GM19468 (cell line): Measurements from ENCODE around the gene SLC9A6.
A peak's percentile ranks its signal among the peaks of the same experiment; 100 is the strongest.

Experiments
- ATAC-seq: cut with Tn5 transposase; IDR thresholded peaks from one replicate; pipeline ENCODE4 v1.9.1; 2021; ENCODE audit warnings: mild to moderate bottlenecking, moderate library complexity, moderate number of reproducible peaks; ENCODE audit not compliant: unreplicated experiment; ENCODE audit errors: extremely low read depth

Gene SLC9A6

GRCh38 chrX:135985157-135985972, at the start of gene SLC9A6:
Gene SLC9A6 (plus strand): TSS chrX:135985435. CDS start chrX:135985659, 224 bp downstream.
- peak; percentile 84 for ATAC-seq

GRCh38 chrX:135944486-135944885, 40.7 kb upstream of the SLC9A6 start:
- no peak for ATAC-seq

- ATAC-seq: no peak
These were observed 33.9 kb upstream of the SLC9A6 start for GRCh38 chrX:135951291-135951690.

- ATAC-seq: no peak
These were observed 12.1 kb upstream of the SLC9A6 start for GRCh38 chrX:135973025-135973547.

GRCh38 chrX:135973548-135974278, 11.5 kb upstream of the SLC9A6 start, which contains the start of gene MMGT1:
Gene MMGT1 (minus strand): TSS chrX:135973988. CDS start chrX:135973675, 313 bp downstream.
- ATAC-seq: peak; percentile 46

- ATAC-seq: no peak
These were observed 10.9 kb upstream of the SLC9A6 start for GRCh38 chrX:135974279-135974856.

GRCh38 chrX:135975421-135975820, 9.8 kb upstream of the SLC9A6 start:
- no peak for ATAC-seq

- ATAC-seq: no peak
These were observed 7.6 kb upstream of the SLC9A6 start for GRCh38 chrX:135977611-135978010.

- no peak for ATAC-seq
These were observed 4.2 kb upstream of the SLC9A6 start for GRCh38 chrX:135981010-135981409.

GRCh38 chrX:135981668-135982067, 3.6 kb upstream of the SLC9A6 start:
- no peak for ATAC-seq

GRCh38 chrX:135982860-135983259, 2.4 kb upstream of the SLC9A6 start:
- ATAC-seq: no peak

- ATAC-seq: no peak
These were observed 979 bp upstream of the SLC9A6 start for GRCh38 chrX:135984256-135984655.

- ATAC-seq: no peak
These were observed 461 bp upstream of the SLC9A6 start for GRCh38 chrX:135984791-135985156.

GRCh38 chrX:135985973-135986310, 707 bp downstream of the SLC9A6 start:
- ATAC-seq: no peak

GRCh38 chrX:135988245-135988644, 3.0 kb downstream of the SLC9A6 start:
- no peak for ATAC-seq

- ATAC-seq: no peak
These were observed 29.8 kb downstream of the SLC9A6 start for GRCh38 chrX:136015016-136015415.

GRCh38 chrX:136016881-136017280, 31.6 kb downstream of the SLC9A6 start:
- ATAC-seq: no peak

- no peak for ATAC-seq
These were observed 34.0 kb downstream of the SLC9A6 start for GRCh38 chrX:136019226-136019625.

- no peak for ATAC-seq
These were observed 35.9 kb downstream of the SLC9A6 start for GRCh38 chrX:136021160-136021559.

GRCh38 chrX:136021903-136022302, 36.7 kb downstream of the SLC9A6 start:
- ATAC-seq: no peak

- ATAC-seq: no peak
These were observed 39.9 kb downstream of the SLC9A6 start for GRCh38 chrX:136025091-136025490.
